DMS53 treated with DMSO at 0.1 percent for 48 hours (cell line): ENCODE data around the gene IL5.

Experiments used
- DNase-seq: peaks from one replicate; lab custom pipeline; 2025; ENCODE audit not compliant: unreplicated experiment; lab: John Stamatoyannopoulos, UW

IL5 gene

GRCh38 chr5:132499440-132500243 is 43.7 kb downstream of the IL5 start:
- no peak for DNase-seq

DNA sequence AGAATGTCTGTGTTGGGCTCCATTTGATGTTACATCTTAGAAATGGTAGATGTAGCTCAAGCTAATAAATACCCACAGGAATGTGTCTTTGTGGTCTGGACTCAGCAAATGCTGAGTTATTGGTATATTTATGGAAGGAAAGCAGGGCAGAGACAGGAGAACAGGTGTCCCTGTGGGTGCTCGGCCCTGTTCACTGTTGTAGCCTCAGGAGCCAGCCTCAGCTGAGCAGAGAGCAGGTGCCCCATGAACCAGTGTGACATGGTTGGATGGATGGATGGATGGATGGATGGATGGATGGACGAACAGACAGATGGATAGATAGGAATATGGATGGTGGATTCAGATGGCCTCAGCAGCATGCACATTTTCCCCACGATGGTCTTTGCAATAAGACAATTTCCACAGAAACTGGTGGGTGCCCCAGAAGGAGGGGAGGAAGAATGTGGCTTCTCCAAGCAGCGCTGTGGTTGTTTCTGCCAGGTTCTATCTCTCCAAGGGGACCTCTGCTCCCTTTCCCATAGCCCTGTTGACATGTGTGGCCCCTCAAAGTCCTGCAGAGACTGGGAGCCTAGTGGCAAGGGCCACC is 44.5 kb downstream of the IL5 start:
- DNase-seq = no peak

DNA sequence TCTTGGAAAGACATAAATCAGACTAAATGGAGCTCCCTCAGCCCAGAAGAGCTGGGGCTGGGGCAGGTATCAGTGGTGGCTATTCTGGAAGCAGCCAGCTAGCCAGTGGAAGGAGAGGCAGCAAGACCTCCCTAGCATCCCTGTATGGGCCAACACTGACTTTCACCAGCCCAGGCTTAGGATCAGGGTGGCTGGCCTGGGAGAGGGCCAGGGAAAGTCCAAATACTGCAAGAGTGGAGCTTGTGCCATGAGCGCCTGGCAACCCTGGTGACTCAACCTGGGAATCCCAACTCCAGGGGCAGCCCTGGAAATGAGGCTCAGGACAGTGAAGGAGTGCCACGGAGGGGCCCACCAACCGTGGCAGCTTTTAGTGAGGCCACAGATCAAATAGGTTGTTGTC is 45.2 kb downstream of the IL5 start:
- DNase-seq = no peak

- no peak for DNase-seq
Observed at GRCh38 chr5:132497488-132497997, 45.8 kb downstream of the IL5 start.

GRCh38 chr5:132496631-132497487 is 46.5 kb downstream of the IL5 start:
- peak; percentile 68 for DNase-seq

- DNase-seq = peak; percentile 98
Observed at GRCh38 chr5:132496191-132496630, 47.1 kb downstream of the IL5 start.

- DNase-seq = peak; percentile 70
Observed at GRCh38 chr5:132495667-132496190, 47.6 kb downstream of the IL5 start.

GRCh38 chr5:132493821-132494220 is 49.5 kb downstream of the IL5 start:
- DNase-seq = no peak

DNA sequence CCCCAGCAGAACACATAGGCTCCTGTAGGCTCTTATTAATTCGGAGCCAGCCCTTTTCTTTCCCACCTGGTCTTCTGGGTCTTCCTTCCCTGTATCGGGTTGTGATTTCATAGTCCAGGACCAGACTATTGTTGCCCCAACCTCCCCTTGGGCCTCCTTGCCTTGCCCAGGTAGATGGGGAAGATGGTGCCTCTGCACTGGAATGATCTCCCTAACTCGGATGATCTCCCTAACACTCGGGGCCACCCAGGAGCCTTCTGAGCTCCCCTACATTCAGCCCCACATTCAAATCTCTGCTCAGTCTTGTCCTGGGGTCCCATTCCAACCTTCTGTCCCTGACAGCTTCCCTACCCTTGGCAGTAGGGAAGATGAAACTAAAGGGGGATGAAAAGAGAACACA is 50.1 kb downstream of the IL5 start:
- DNase-seq = no peak

DNA sequence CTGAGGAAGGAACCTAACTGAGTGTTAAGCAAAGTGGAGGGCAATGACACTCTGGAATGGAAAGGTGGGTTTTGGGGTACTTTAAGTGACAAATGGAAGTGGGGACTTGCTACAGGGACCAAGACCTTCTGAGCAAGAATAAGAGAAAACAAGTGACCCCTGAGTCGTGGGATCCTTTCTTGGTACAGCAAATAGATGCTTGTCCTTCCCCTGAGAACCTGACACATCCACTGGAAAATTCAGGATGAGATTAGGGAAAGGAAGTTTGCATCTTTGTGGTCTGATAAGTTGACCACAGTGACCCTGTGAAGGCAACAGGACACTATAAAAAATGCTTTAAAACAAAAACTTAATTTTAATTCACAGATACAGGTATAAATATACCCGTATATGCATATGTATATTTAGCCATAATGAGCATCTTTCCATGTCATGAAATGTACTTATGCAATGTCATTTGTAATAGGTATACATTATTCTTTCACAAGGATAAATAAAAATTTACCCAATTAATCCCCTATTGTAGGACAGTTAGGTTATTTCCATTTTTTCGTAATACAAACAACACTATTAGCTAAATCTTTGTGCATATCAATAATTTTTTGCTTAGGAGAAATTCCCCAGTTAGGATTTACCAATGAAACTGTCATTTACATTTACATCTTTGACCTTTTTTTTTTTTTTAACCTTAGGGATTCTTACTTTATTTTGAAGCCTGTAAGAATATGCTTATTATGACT is 50.8 kb downstream of the IL5 start:
- no peak for DNase-seq
